Activated CD4-positive, alpha-beta T cell treated with anti-CD3 and anti-CD28 coated beads, Interleukin-2, amount 10 ng/mL, durations not matched to agents 7 days and 5 days (primary cell): ENCODE results near the gene SLC9A2. TPM values are rescaled to one million over a fixed set of nuclear protein-coding genes. Genes with fewer than 3 reads are reported as not detected.

ENCODE experiments used
- CTCF ChIA-PET: fragments of 350-600 bp; sonication (Branson Sonifier 250); formaldehyde crosslinking; loops from one replicate; lab custom pipeline; 2021; ENCODE audit warnings: antibody characterized with exemption; lab: Charles Lee
- POLR2A ChIA-PET: fragments of 350-600 bp; sonication (Branson Sonifier 250); formaldehyde crosslinking; loops from one replicate; lab custom pipeline; 2021; ENCODE audit warnings: antibody characterized with exemption; lab: Charles Lee
- DNase-seq: peaks from one replicate; pipeline ENCODE4 v3.0.0-alpha.2; 2020
- H3K27ac Mint-ChIP-seq: one replicate; pipeline ENCODE4 v1.8.0; 2021; ENCODE audit warnings: mild to moderate bottlenecking, moderate library complexity, mixed read lengths
- H3K27me3 Mint-ChIP-seq: one replicate; pipeline ENCODE4 v1.8.0; 2021; ENCODE audit warnings: mixed read lengths
- H3K36me3 Mint-ChIP-seq: one replicate; pipeline ENCODE4 v1.8.0; 2021; ENCODE audit warnings: low read depth, mixed read lengths
- H3K4me1 Mint-ChIP-seq: one replicate; pipeline ENCODE4 v1.8.0; 2021; ENCODE audit warnings: mixed read lengths
- H3K4me3 Mint-ChIP-seq: one replicate; pipeline ENCODE4 v1.8.0; 2021; ENCODE audit warnings: mild to moderate bottlenecking, moderate library complexity, mixed read lengths
- H3K9me3 Mint-ChIP-seq: one replicate; pipeline ENCODE4 v1.8.0; 2021; ENCODE audit warnings: mixed read lengths
- total RNA-seq, 2 experiments: library from RNA; stranded (reverse); gene quantifications; one replicate each; pipeline ENCODE4 v1.2.3, GENCODE V29; 2021

Gene SLC9A2
- total RNA-seq, 2 experiments from 2014 or later = not detected

DNA sequence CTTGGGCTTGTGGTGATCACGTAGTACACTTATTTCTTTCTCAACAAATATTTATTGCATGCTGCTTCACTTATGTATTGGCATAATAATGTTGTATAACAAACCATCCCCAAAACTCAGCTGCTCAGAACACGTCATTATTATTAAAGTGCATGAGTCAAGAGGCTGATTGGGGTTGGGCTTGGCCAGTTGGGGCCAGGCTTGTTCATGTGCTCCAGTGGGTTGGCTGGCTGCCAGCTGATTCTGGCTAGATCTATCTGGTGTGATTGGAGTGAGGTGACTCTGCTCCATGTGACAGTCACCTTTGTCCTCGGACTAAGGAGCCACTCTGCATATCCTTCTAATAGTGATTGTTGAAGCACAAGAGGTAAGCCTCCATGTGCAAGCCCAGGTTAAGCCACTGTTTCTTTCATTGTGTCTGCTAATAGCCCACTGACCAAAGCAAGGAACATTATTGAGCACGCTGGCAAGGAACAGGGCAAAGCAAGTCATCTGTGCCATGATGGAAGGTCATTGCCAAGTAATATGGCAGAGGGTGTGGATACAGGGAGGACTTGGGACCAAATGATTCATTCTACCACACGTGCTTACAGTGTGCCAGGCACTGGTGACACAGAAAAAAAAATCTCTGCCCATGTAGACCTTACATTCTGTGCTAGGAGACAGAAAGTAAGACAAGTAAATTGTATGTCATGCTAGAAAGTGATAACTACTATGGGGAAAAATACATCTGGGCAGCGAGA lies 79.2 kb downstream of the SLC9A2 start:
- POLR2A ChIA-PET = no interaction called here
- CTCF ChIA-PET = no interaction called here
- no peak for DNase-seq
- H3K36me3 Mint-ChIP-seq = no peaks in the 10 kb centered on the region
- no peak overlapping the region for H3K4me3 Mint-ChIP-seq
- H3K27me3 Mint-ChIP-seq = peaks cover 4% of the 10 kb centered on the region
- no peaks in the 10 kb centered on the region for H3K4me1 Mint-ChIP-seq
- no peaks in the 10 kb centered on the region for H3K9me3 Mint-ChIP-seq
- no peak overlapping the region for H3K27ac Mint-ChIP-seq

DNA sequence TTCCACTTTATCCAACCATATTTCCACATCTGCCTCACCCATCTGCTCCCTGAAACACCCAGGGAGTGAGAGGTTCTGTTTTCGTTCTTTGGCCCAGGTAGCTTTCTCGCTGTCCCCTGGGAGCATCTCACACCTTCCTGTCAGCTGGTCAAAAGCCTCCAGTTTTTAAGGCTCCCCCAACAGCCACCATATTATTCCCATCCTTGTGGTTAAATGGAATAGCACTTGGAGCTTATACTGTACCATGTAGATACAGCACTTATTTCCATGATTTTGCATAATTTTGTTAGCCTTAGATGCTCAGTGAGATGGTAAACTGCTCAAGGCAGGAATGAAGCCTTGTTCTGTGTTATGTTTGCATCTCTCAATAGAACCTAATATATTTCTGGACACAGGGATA lies 84.0 kb downstream of the SLC9A2 start:
- no peaks in the 10 kb centered on the region for H3K36me3 Mint-ChIP-seq

DNA sequence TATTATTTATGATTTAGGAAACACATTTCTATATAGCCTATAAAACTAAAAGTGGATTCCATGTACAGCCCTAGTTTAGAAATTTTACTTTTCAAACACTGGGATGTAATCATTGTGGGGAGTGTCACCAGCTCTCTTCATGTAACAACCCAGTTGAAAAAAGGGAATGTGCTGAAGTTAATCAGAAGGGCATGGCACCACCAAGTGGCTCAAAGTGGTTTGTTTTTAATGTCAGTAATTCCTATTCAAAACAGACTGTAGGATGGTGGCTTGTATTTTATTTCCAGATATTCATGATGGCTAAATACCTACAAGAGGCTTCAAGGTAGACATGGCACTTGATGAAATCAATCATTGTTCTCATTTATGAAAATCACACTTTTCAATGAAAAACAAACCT lies 84.4 kb downstream of the SLC9A2 start:
- Mint-ChIP-seq H3K4me3 (no peak overlapping the region), H3K9me3 (no peaks in the 10 kb centered on the region), H3K36me3 (no peaks in the 10 kb centered on the region), H3K27me3 (peaks cover 10% of the 10 kb centered on the region), H3K4me1 (no peaks in the 10 kb centered on the region), H3K27ac (no peak overlapping the region)
- ChIA-PET CTCF (interaction anchor here (1.3 to 1.6 kb wide), 2 partner anchors 11 to 24 kb away, joined by 4 read pairs; no protein-coding TSS in a partner anchor), POLR2A (no interaction called here)
- DNase-seq = peak; percentile 16

More for the DNA sequence above, 84.0 kb downstream of the SLC9A2 start:
- H3K4me3 Mint-ChIP-seq = no peak overlapping the region
- POLR2A ChIA-PET = no interaction called here
- CTCF ChIA-PET = interaction anchor here (1.3 kb wide), 1 partner anchor 24 kb away, joined by 4 read pairs; no protein-coding TSS in a partner anchor
- no peak for DNase-seq
- no peak overlapping the region for H3K27ac Mint-ChIP-seq
- H3K4me1 Mint-ChIP-seq = no peaks in the 10 kb centered on the region
- peaks cover 10% of the 10 kb centered on the region for H3K27me3 Mint-ChIP-seq
- H3K9me3 Mint-ChIP-seq = no peaks in the 10 kb centered on the region

DNA sequence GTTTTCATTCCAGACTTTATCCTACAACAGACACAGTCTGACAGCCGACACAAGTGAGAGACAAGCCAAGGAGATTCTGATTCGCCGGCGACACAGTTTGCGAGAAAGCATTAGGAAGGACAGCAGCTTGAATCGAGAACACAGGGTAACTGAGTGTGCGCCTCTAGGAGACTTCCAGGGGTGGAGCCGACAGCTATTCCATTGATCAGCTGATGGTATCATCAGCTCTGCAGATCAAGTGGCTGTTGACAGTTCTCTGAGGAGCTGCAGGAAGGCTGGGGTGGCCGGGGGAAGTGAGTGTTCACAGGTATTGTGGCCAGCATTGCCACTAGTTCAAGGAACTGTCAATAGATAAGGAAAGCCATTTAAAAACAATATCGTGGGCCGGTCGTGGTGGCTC lies 85.2 kb downstream of the SLC9A2 start:
- ChIA-PET CTCF (interaction anchor here (1.6 kb wide), 1 partner anchor 10 kb away, joined by 4 read pairs; no protein-coding TSS in a partner anchor), POLR2A (no interaction called here)
- H3K27ac Mint-ChIP-seq = no peak overlapping the region
- H3K36me3 Mint-ChIP-seq = no peaks in the 10 kb centered on the region
- DNase-seq = no peak
- H3K4me1 Mint-ChIP-seq = no peaks in the 10 kb centered on the region
- H3K4me3 Mint-ChIP-seq = no peak overlapping the region
- peaks cover 10% of the 10 kb centered on the region for H3K27me3 Mint-ChIP-seq
- H3K9me3 Mint-ChIP-seq = no peaks in the 10 kb centered on the region

DNA sequence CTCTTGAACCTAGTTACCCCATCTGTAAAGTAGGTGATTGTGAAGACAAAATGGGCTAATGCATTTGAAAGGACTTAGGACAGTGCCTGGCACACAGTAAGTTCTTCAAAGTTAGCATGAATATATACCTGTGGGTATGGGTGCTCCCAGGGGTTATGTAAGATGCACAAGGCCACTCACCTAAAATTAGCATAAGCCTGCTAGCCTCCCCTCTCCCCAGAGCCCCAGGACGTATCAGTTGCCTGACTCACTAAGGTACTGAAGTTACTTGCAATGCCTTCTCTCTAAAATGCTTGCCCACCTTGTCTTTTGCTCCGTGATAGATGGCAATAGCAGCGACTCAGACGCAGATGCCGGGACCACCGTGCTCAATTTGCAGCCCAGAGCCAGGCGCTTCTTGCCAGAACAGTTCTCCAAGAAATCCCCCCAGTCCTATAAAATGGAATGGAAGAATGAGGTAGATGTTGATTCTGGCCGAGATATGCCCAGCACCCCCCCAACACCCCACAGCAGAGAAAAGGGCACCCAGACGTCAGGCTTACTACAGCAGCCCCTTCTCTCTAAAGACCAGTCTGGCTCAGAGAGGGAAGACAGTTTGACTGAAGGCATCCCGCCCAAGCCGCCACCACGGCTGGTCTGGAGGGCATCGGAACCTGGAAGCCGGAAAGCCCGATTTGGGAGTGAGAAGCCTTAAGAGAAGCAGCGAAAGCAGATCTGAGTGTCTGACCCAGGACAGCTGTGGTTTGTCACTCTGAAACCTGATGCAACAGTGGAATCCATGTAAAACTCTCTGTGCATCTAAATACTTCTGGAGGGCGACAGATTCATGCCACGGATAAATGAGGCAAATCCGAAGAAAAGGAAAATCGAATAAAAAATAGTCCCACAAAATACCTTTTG lies 88.7 kb downstream of the SLC9A2 start:
- no peak overlapping the region for H3K27ac Mint-ChIP-seq
- ChIA-PET POLR2A (no interaction called here), CTCF (no interaction called here)
- H3K9me3 Mint-ChIP-seq = no peaks in the 10 kb centered on the region
- DNase-seq = no peak
- H3K4me1 Mint-ChIP-seq = no peaks in the 10 kb centered on the region
- H3K4me3 Mint-ChIP-seq = no peak overlapping the region
- peaks cover 7% of the 10 kb centered on the region for H3K27me3 Mint-ChIP-seq
- H3K36me3 Mint-ChIP-seq = no peaks in the 10 kb centered on the region

DNA sequence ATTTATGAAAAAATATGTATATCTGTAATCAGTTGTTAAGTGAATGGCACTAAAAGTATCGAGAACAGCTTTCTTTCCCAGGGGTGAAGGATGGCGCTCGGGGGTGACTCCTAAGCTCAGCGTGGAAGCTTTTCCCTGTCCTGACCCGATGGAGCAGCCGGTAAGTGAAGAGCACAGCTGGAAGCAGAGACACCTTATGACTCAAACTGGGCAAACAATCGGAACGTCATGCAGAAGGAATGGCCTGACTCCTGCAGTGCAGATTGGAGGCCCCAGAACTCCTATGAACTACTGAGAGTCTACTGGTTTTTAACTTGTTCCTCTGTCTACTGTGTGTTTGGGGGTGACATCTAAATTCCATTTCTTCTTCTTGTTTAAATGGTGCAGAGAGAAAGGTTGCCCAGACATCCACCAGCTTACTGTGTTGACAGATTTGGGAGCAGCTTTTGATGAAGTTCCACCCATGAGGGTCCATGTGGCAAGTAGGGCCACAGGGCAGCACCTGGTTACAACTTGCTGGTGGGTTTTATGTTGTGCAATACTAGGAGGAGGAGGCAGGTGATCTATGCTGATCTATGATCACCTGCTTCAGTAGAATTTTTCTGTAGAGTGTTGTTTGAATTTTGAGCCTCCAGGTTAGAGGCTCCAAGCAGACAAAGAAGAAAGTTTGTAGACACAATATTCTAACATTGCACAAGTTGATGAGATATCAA lies 89.7 kb downstream of the SLC9A2 start:
- no peak for DNase-seq
- Mint-ChIP-seq H3K4me1 (no peaks in the 10 kb centered on the region), H3K27ac (no peak overlapping the region), H3K9me3 (no peaks in the 10 kb centered on the region), H3K27me3 (peaks cover 7% of the 10 kb centered on the region), H3K4me3 (no peak overlapping the region), H3K36me3 (no peaks in the 10 kb centered on the region)
- POLR2A ChIA-PET = no interaction called here
- CTCF ChIA-PET = no interaction called here

DNA sequence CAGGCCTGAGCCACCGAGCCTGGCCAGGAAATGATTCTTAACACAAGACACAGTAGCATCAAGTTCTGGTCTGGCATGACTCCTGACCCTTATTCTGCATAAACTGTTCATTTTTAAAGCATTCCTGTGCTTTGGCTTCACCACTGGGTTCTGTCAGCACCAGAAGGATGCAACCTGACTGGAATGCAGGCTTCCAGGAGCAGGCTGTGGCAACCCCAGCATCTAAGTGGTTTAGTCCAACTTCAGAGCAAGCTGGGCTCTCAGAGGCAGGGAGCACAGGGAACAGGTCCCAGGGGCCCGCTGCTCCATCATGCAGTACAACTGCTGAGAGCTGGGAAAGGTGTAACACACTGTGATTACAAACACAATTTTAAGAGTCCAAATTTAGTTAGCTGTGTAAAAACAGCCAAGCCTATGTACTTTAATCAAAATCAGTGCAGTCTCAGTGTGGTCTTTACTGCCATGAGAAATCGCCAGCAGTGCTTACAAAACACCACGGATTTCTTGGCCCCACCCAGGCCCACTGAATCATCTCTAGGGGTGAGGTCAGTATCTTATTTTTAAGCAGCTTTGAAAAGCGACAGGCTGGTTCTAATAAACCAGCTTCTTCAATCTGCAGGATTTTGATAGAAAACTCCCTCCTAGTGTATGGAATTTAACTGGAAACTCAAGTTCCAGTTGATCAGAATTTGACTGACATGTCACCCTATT lies 98.1 kb downstream of the SLC9A2 start:
- no peak overlapping the region for H3K27ac Mint-ChIP-seq
- ChIA-PET POLR2A (no interaction called here), CTCF (interaction anchor here (0.6 kb wide), 2 partner anchors 805 to 1654 kb away, joined by 3 read pairs; no protein-coding TSS in a partner anchor)
- H3K36me3 Mint-ChIP-seq = peaks cover 30% of the 10 kb centered on the region
- H3K9me3 Mint-ChIP-seq = no peaks in the 10 kb centered on the region
- DNase-seq = no peak
- no peaks in the 10 kb centered on the region for H3K27me3 Mint-ChIP-seq
- H3K4me1 Mint-ChIP-seq = no peaks in the 10 kb centered on the region
- no peak overlapping the region for H3K4me3 Mint-ChIP-seq

DNA sequence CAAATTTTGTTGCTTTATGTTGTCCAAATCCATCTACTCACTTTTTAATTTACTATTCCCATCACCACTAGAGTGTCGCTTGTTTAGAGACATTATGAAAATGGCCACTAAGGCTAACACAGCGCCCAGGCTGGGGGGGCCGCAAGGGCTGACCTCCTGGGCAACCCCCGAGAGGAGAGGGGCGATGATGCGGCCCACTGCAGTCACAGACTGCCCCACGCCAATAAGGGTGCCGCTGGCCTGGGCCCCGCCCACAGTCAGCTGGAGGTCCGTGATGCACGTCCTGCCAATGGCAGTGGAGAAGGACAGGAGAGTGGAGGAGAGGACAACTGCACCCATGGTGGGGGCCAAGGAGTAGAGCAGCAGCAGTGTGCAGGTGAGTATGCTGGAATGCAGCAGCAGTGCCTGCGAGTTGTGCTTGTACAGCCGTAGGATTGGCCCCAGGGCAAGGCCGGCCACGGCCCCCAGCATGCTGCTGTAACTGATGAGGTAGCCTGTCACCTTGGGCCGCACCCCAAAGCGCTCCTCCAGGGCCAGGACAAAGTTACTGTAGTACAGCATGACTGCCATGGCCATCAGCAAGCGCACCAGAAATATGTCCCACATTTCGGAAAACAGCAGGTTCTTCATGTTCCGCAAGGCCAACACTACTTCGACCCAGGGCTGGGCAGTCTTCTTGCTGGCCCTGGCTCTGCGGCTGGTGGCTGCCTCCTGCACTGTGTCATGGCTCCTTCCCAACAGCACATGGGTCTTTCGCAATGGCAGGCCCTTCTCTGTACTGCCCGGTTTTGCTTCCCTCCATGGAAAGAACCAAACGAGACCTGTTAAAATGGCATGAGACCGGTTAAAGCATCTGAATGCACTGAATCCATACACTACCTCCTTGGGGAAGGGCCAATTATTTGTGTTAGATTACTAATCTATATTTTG lies 99.3 kb downstream of the SLC9A2 start:
- H3K36me3 Mint-ChIP-seq = peaks cover 41% of the 10 kb centered on the region
- no peaks in the 10 kb centered on the region for H3K4me1 Mint-ChIP-seq
- CTCF ChIA-PET = interaction anchor here (0.6 kb wide), 1 partner anchor 1655 kb away, joined by 3 read pairs; no protein-coding TSS in a partner anchor

DNA sequence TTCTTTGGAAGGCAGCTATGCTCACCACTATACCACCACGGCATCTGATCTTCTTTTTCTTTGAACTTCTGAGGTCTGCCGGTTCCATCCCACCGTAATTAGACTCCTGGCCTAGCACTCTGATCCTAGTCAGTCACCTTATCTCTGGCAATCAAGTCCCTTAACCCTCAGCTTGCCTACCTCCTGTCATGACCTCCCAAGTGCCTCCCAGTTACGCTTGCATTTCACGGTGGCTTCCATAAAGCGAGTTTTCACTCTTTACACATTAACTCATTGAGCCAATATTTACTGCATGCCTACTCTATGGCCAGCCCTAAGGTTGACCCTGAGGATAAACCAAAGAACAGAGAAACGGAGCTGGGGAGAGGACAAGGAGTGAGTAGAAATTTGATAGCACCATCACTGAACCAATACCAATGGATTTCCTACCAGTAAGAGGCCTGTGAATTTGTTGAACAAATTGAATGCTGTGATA lies 104.7 kb downstream of the SLC9A2 start:
- H3K27ac Mint-ChIP-seq = peak overlapping the region; percentile 26
- ChIA-PET POLR2A (no interaction called here), CTCF (no interaction called here)
- H3K9me3 Mint-ChIP-seq = no peaks in the 10 kb centered on the region
- H3K27me3 Mint-ChIP-seq = no peaks in the 10 kb centered on the region
- H3K36me3 Mint-ChIP-seq = peaks cover 44% of the 10 kb centered on the region
- H3K4me1 Mint-ChIP-seq = peaks cover 3% of the 10 kb centered on the region
- DNase-seq = no peak
- H3K4me3 Mint-ChIP-seq = no peak overlapping the region

More for the DNA sequence above, 99.3 kb downstream of the SLC9A2 start:
- POLR2A ChIA-PET = no interaction called here
- H3K27ac Mint-ChIP-seq = no peak overlapping the region
- H3K9me3 Mint-ChIP-seq = no peaks in the 10 kb centered on the region
- DNase-seq = no peak
- H3K4me3 Mint-ChIP-seq = no peak overlapping the region
- no peaks in the 10 kb centered on the region for H3K27me3 Mint-ChIP-seq

DNA sequence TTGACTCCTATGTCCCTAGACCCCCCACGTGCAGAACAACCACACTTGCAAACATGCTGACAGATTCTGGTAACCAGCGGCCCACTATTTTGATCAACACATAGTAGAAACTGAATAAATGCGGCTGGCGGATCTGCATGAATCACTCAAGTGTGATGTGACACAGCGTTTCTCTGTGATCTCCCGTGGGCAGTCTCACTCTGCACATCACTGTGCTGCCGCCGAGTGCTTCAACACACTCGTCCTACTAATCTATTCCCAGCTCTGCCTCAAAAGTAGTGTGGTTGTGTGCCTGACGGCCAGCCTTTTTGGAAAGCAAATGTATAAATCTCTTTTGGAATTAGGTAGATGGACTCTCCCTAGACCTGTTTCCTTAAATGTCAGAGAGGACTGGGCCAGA lies 105.2 kb downstream of the SLC9A2 start:
- Mint-ChIP-seq H3K4me1 (peaks cover 3% of the 10 kb centered on the region), H3K9me3 (no peaks in the 10 kb centered on the region), H3K4me3 (no peak overlapping the region), H3K27ac (no peak overlapping the region), H3K27me3 (no peaks in the 10 kb centered on the region), H3K36me3 (peaks cover 42% of the 10 kb centered on the region)
- DNase-seq = no peak
- CTCF ChIA-PET = no interaction called here
- POLR2A ChIA-PET = no interaction called here
